A673 (cell line): ENCODE measurements around the gene TMEM176A. TPM values are rescaled to one million over a fixed set of nuclear protein-coding genes. Genes with fewer than 3 reads are reported as not detected.

Experiments
- BruUV-seq: library from RNA; stranded (reverse); fragments of 400-500 nt; replicated peaks from 2 replicates; lab custom pipeline; 2021; lab: Mats Ljungman, UMichigan
- CTCF ChIA-PET: fragments of 300-600 bp; sonication (Branson Sonifier 250); formaldehyde crosslinking; loops from one replicate; lab custom pipeline; 2022; ENCODE audit warnings: antibody characterized with exemption; lab: Charles Lee
- POLR2A ChIA-PET: fragments of 300-600 bp; sonication (Branson Sonifier 250); formaldehyde crosslinking; loops from one replicate; lab custom pipeline; 2022; ENCODE audit warnings: antibody characterized with exemption; ENCODE audit not compliant: low non-redundant PET; lab: Charles Lee
- DNase-seq: peaks from one replicate; pipeline ENCODE4 v3.0.0-alpha.2; 2015; ENCODE audit warnings: low spot score
- H3K27ac ChIP-seq: fragments of 200-600 bp; sonication (generic); 2 replicates; pipeline ENCODE4 v1.5.1; 2016; ENCODE audit warnings: mixed run types, low read depth, mild to moderate bottlenecking, mixed read lengths, antibody characterized with exemption, low read length; ENCODE audit not compliant: poor library complexity, severe bottlenecking
- H3K27me3 ChIP-seq: fragments of 200-600 bp; sonication (generic); replicated peaks from 2 replicates; pipeline ENCODE4 v1.6.1; 2017; ENCODE audit warnings: mixed run types, low read depth, mild to moderate bottlenecking, mixed read lengths, antibody characterized with exemption, low read length; ENCODE audit not compliant: insufficient read depth, poor library complexity
- H3K36me3 ChIP-seq: fragments of 200-600 bp; sonication (generic); 2 replicates; pipeline ENCODE4 v1.6.1; 2016; ENCODE audit warnings: mixed run types, mild to moderate bottlenecking, mixed read lengths, antibody characterized with exemption, low read length; ENCODE audit not compliant: insufficient read depth, poor library complexity, severe bottlenecking
- H3K4me1 ChIP-seq: fragments of 200-600 bp; sonication (generic); 2 replicates; pipeline ENCODE4 v1.6.1; 2017; ENCODE audit warnings: mixed run types, mild to moderate bottlenecking, mixed read lengths, antibody characterized with exemption, low read length; ENCODE audit not compliant: insufficient read depth, poor library complexity, severe bottlenecking
- H3K4me3 ChIP-seq: fragments of 200-600 bp; sonication (generic); 2 replicates; pipeline ENCODE4 v1.5.1; 2016; ENCODE audit warnings: low read depth, mixed run types, mild to moderate bottlenecking, mixed read lengths, low read length; ENCODE audit not compliant: poor library complexity, severe bottlenecking
- H3K9me3 ChIP-seq: fragments of 200-600 bp; sonication (generic); 2 replicates; pipeline ENCODE4 v1.6.1; 2016; ENCODE audit warnings: mixed run types, low read depth, mild to moderate bottlenecking, mixed read lengths, antibody characterized with exemption, low read length; ENCODE audit not compliant: poor library complexity, severe bottlenecking
- CTCF ChIP-seq: fragments of 300-800, 200-600 bp; sonication (generic); conservative IDR thresholded peaks from 2 replicates; pipeline ENCODE4 v1.5.1; 2017; ENCODE audit warnings: low read depth, mild to moderate bottlenecking, antibody characterized with exemption, low read length, moderate library complexity, mixed read lengths
- EZH2 ChIP-seq: fragments of 200-600 bp; sonication (generic); IDR thresholded peaks from 2 replicates; pipeline ENCODE4 v1.6.1; 2017; ENCODE audit warnings: borderline replicate concordance, low read depth, mild to moderate bottlenecking, mixed read lengths, antibody characterized with exemption, low read length; ENCODE audit not compliant: poor library complexity, severe bottlenecking
- intact Hi-C: fragments of 100-400 bp; cut with micrococcal nuclease; formaldehyde crosslinking; loops from one replicate; pipeline ENCODE4 v1.10.0; 2022; ENCODE audit not compliant: unreplicated experiment
- total RNA-seq: library from RNA; stranded (reverse); gene quantifications from 2 replicates; pipeline ENCODE4 v1.2.3, GENCODE V29; 2021

TMEM176A gene
- total RNA-seq, 1 experiment from 2014 or later = 2.9 TPM

GRCh38 chr7:150756166-150756565 is 44.4 kb upstream of the TMEM176A start:
- H3K4me1 ChIP-seq = peaks cover 9% of the 10 kb centered on the region
- no TSS peak for BruUV-seq
- intact Hi-C loops = loop anchor here (10.0 kb wide), 1 partner anchor 471 kb away; no protein-coding TSS in a partner anchor
- no peaks in the 10 kb centered on the region for H3K36me3 ChIP-seq
- DNase-seq = no peak
- no peaks in the 10 kb centered on the region for H3K27me3 ChIP-seq
- CTCF ChIA-PET = interaction anchor here (0.7 to 1.2 kb wide), 3 partner anchors 115 to 308 kb away, joined by 3 to 4 read pairs (median 3); no protein-coding TSS in a partner anchor
- no peaks in the 10 kb centered on the region for H3K9me3 ChIP-seq
- no peak overlapping the region for H3K4me3 ChIP-seq
- no peak overlapping the region for H3K27ac ChIP-seq
- TF ChIP-seq CTCF = no peak
- no peak for TF ChIP-seq EZH2
- POLR2A ChIA-PET = no interaction called here

- Histone ChIP-seq H3K4me3 (no peak overlapping the region), H3K9me3 (no peaks in the 10 kb centered on the region), H3K4me1 (peaks cover 9% of the 10 kb centered on the region), H3K27me3 (no peaks in the 10 kb centered on the region), H3K36me3 (no peaks in the 10 kb centered on the region), H3K27ac (no peak overlapping the region)
- no TSS peak for BruUV-seq
- CTCF ChIA-PET = no interaction called here
- POLR2A ChIA-PET = no interaction called here
- DNase-seq = peak; percentile 56
- TF ChIP-seq EZH2 (no peak), CTCF (peak; percentile 46)
- intact Hi-C loops = loop anchor here (10.0 kb wide), 1 partner anchor 472 kb away; no protein-coding TSS in a partner anchor
Measured at GRCh38 chr7:150756858-150757257, 43.7 kb upstream of the TMEM176A start.

- intact Hi-C loops = loop anchor here (10.0 kb wide), 1 partner anchor 475 kb away; no protein-coding TSS in a partner anchor
- CTCF ChIA-PET = no interaction called here
Measured at GRCh38 chr7:150759479-150759878, 41.1 kb upstream of the TMEM176A start.

More at GRCh38 chr7:150759479-150759878, 41.1 kb upstream of the TMEM176A start:
- TF ChIP-seq EZH2 = no peak
- no peak for TF ChIP-seq CTCF
- Histone ChIP-seq H3K4me1 (peaks cover 5% of the 10 kb centered on the region), H3K9me3 (no peaks in the 10 kb centered on the region), H3K27ac (no peak overlapping the region), H3K27me3 (no peaks in the 10 kb centered on the region), H3K36me3 (no peaks in the 10 kb centered on the region), H3K4me3 (no peak overlapping the region)
- POLR2A ChIA-PET = no interaction called here
- BruUV-seq = no TSS peak
- no peak for DNase-seq
